GM12891 (cell line): ENCODE results near the gene MGARP.

Source experiments
- PAX5 ChIP-seq: IDR thresholded peaks from 2 replicates; pipeline ENCODE4 v1.6.1; 2011; ENCODE audit warnings: low read length, moderate library complexity, mild to moderate bottlenecking; ENCODE audit not compliant: insufficient read depth, severe bottlenecking
- POLR2A ChIP-seq: IDR thresholded peaks from 2 replicates; pipeline ENCODE4 v1.6.1; 2011; ENCODE audit warnings: low read depth, low read length, control low read depth
- POLR2AphosphoS5 ChIP-seq: IDR thresholded peaks from 2 replicates; pipeline ENCODE4 v1.6.1; 2011; ENCODE audit warnings: low read depth, low read length, control low read depth
- POU2F2 ChIP-seq: IDR thresholded peaks from 2 replicates; pipeline ENCODE4 v1.6.1; 2011; ENCODE audit warnings: low read depth, mild to moderate bottlenecking, control low read depth, low read length, moderate library complexity
- SPI1 ChIP-seq: IDR thresholded peaks from 2 replicates; pipeline ENCODE4 v1.6.1; 2011; ENCODE audit warnings: low read depth, low read length, control low read depth
- TAF1 ChIP-seq: IDR thresholded peaks from 2 replicates; pipeline ENCODE4 v1.6.1; 2011; ENCODE audit warnings: low read depth, low read length, control low read depth

GRCh38 chr4:139253713-139254112 lies 26.3 kb downstream of the MGARP start:
- TF ChIP-seq POLR2A (no peak), POLR2AphosphoS5 (no peak), TAF1 (no peak), SPI1 (no peak), PAX5 (no peak), POU2F2 (no peak)
